Measurements from ENCODE around the gene MTERF4.

MTERF4 gene

DNA sequence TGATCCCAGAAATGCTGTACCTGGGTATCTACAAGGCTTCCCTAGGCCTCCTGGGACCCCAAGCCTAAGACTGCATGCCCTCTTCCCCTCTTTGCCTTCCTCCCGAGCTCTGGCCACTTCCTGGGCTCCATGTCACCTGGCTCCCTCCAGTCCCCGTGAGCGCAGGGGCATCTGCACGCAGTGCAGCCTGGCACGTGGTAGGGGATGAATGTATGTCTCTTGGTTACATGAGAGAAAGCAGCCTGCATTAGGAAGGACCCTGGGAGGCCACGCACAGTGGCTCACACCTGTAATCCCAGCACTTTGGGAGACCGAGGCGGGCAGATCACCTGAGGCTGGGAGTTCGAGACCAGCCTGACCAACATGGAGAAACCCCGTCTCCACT, 31.3 kb upstream of the MTERF4 start:
- DNase-seq, result no peak

- no peak for DNase-seq
These were observed 30.7 kb upstream of the MTERF4 start for GRCh38 chr2:241132538-241133435.

DNA sequence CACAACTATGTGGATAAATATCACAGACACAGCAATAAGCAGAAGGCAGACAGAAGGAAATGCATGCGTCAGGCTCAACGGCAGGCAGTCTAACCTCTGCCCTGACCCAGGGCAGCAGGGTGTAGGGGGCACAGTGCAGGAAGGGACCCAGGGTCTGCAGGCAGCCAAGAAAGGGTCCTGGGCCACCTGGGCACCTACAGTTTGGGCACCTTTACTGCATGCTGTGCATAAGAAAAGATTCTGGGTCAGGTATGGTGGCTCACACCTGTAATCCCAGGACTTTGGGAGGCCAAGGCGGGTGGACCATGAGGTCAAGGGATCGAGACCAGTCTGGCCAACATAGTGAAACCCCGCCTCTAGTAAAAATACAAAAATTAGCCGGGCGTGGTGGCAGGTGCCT, 29.4 kb upstream of the MTERF4 start:
- no peak for DNase-seq

- no peak for DNase-seq
These were observed 28.2 kb upstream of the MTERF4 start for GRCh38 chr2:241130316-241130715.

DNA sequence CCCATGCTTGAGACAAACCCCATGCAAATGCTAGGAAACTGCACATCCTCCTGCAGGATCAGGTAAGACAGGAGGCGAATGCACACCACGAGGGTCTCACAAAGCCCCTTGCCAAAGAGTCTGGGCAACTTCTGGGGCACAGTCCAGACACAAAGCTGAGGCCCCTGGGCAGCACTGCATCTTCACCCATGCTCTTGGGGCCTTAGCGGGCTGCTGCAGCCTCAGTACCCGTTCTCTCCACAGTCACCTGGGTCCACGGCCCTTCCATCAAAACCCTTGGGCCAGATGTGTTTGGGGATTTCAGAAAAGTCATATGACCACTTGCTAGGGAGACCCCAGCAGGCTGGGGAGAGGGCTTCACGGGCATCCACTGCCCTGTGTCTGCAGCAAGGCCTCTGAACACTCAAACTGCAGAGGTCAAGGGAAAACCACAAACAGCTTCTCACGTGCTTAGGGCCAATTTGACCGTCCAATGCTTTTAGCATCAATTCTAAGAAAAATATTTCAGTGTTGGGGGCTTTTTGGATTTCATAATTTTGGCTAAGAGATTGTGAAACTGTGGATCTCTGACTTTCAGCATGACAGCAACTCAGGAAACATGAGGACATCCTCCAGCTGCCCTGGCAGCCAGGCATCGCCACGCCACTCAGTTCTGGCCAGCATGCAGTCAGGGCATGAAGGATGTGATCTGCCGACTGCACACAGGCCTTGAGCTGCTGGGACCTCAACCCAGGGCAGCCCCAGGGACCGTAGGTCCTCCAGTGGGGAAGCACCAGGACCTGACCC, 27.2 kb upstream of the MTERF4 start:
- DNase-seq, result peak in 1 of 4 experiments; percentile 11

- DNase-seq, result no peak
These were observed 26.2 kb upstream of the MTERF4 start for GRCh38 chr2:241128266-241128665.

- no peak for DNase-seq
These were observed 24.7 kb upstream of the MTERF4 start for GRCh38 chr2:241126771-241127202.

- no peak for DNase-seq
These were observed 24.1 kb upstream of the MTERF4 start for GRCh38 chr2:241126201-241126611.

GRCh38 chr2:241125626-241126025, 23.5 kb upstream of the MTERF4 start:
- no peak for DNase-seq

DNA sequence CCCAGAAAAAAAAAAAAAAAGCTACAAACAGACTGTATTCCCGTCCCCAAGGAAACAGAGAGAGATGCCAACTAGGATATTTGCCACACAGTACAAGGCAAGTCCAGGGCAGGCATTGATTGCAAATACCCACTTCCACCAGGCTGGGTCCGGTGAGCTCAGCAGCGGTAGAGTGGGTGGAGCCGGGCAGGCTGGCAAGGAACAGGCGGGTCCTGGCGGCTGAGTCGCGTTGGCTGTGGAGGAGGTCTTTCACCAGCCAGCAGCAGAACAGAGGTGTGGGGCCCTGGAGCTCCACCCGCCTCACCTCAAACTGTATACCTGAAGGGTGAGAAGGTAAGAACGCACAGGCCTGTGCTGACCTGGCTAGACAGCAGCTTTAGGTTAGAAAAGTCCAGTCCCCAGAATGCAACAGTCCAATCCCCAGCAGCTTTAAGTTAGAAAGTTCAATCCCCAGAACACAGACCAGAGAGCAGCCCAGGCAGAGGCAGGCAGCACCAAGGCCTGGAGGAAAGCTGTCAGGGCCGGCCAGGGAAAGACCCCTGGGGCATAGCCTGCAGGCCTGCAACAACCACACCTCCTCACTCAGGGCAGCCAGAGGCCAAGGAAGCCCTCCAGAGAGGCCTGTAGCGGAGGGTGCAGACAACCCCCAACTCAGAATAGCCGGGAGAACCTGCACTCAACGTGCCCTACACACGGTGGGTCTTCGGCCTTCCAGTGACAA, 21.9 kb upstream of the MTERF4 start:
- no peak for DNase-seq

GRCh38 chr2:241122376-241123002, 20.4 kb upstream of the MTERF4 start:
- DNase-seq, result no peak

- no peak for DNase-seq
These were observed 18.9 kb upstream of the MTERF4 start for GRCh38 chr2:241121008-241121407.

DNA sequence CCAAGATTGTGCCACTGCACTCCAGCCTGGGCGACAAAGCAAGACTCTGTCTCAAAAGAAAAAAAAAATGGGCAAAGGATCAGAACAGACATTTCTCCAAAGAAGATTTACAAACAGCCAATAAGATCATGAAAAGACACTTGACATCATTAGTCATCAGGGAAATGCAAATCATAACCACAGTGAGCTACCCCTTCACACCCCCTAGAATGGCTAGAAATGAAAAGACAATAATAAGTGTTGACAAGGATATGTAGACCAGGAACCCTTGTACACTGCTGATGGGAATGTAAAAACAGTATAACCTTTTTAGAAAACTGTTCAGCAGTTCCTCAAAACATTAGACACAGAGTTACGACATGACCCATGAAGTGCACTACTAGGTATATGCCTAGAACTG, 18.4 kb upstream of the MTERF4 start:
- DNase-seq, result no peak

DNA sequence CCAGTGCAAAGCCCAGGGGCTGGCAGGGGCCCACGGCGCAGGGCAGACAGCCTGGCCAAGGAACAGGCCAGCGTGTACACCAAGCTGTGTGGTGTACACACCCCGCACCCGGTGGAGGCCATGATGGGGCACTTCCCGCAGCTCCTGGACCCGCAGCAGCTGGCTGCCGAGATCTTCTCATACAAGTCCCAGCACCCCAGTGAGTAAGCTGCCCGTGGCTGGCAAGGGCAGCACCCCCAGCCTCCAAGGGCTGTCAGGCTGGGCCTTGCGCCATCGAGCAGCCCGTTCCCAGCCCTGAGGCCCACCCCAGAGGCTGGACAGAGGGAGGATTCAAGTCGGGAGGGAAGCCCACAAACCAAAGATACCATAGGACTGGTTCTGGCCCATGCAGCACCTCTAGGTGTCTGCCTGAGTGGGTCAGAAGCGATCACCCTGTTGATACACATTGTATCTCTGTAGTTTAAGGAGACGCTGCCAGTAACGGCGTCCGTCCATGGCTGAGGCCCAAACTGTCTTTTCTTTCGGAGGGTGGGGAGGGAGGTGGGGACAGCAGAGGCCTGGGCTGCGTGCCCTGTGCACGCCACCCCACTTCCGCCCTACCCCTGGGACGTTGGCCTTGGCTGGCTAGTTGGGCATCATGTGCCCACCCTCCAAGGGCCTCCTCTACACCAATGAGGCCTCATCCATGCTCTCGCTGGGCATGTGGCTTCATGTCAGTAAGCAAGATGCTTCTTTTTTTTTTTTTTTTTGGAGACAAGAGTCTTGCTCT, 16.8 kb upstream of the MTERF4 start:
- DNase-seq, result no peak

DNA sequence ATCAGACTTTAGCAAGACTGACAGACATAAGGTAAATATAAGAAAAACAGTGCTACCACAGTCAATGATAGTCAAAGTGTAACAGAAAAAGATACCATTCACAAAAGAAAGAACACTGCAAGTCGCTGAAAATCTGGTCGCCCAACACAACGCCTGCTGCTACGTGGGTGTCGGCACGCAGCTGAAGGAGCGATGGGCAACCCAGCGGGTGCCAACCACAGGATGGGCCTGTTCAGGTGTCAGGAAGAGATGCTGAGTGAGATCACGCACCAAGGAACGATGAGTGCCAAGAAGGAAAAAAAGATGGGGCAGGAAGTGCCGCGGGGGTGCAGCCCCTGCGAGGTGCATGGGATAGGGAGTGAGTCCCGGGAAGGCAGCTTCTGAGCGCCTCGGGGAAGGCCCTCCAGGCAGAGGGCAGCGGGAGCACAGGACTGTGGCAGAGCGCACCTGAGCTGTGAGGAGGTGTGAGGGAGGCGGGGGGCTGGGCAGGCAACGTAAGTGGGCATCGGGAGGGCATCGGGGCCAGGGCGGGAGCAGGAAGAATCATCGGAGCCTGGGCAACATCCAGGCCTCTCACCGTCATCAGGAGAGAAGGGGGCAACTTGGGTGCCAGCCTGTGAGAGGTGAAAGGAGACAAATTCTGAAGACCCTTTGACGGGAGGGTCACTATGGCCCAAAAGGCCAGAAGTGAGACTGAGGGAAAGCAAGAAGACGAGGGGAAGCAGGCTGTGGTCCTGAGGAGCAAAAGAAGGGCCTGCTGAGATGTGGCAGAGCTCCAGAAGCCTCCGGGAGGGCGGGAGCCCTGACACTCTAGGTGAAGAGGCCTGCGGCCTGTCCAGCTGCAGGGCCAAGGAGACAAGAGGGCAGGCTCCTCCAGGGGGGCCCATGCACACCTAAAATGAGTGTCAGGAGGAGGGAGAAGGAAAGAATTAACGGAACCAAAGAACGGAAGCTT, 14.8 kb upstream of the MTERF4 start:
- no peak for DNase-seq

DNA sequence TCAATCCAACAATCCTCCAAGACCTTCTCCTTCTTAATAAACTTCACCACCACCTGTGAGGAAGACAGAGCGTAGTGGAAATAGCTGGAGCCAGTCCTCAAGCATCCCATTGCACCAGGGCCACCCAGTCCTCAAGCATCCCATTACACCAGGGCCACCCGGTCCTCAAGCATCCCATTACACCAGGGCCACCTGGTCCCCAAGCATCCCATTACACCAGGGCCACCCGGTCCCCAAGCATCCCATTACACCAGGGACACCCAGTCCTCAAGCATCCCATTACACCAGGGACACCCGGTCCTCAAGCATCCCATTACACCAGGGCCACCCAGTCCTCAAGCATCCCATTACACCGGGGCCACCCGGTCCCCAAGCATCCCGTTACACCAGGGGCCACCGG, 13.3 kb upstream of the MTERF4 start:
- DNase-seq, result no peak

- DNase-seq, result no peak
These were observed 12.7 kb upstream of the MTERF4 start for GRCh38 chr2:241114836-241115235.

GRCh38 chr2:241112592-241112991, 10.5 kb upstream of the MTERF4 start:
- DNase-seq, result no peak

DNA sequence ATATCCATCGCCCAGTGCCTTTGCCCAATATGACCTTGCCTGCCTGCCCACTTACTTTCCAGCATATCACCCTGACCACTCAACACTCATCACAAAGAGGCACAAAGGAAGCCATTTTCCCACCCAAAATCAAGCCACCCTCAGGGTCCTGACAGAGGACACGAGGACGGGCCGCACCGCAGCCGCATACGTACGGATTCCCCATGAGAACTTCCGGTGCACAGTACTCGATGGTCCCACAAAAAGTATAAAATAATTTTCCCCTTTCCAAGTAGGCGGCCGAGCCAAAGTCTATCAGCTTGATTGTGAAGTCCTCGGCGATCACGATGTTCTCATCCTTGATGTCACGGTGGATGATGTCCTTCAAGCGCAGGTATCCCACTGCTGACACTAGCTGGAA, 10.0 kb upstream of the MTERF4 start:
- no peak for DNase-seq

- no peak for DNase-seq
These were observed 9.3 kb upstream of the MTERF4 start for GRCh38 chr2:241111440-241111805.
